Right lobe of liver (tissue), 6 donors: Measurements from ENCODE around the gene SERPINB5. TPM values are rescaled to one million over a fixed set of nuclear protein-coding genes. Genes with fewer than 3 reads are reported as not detected.
A peak's percentile ranks its signal among the peaks of the same experiment; 100 is the strongest.

Source experiments
- ATAC-seq, 4 donors: fragments of 200-7000 bp; cut with Tn5 transposase; one replicate each; pipeline ENCODE4 v1.9.1; 2020; ENCODE audit warnings: mild to moderate bottlenecking in 4 of 4, moderate library complexity in 4 of 4
- DNase-seq, 3 donors: peaks; one replicate each; pipeline ENCODE4 v3.0.0-alpha.2; 2020
- H3K27ac ChIP-seq, 3 donors: fragments of 200-600 bp; one replicate each; pipeline ENCODE4 v1.8.0; 2022
- H3K27me3 ChIP-seq, 2 donors: fragments of 200-600 bp; one replicate each; pipeline ENCODE4 v1.8.0; 2022
- H3K36me3 ChIP-seq, 4 donors: fragments of 200-600 bp; sonication (generic) in 1 of 4; one replicate each; pipeline versions ENCODE4 v1.5.1 to v1.8.0; 2017 to 2022; ENCODE audit warnings: control low read depth in 1 of 4
- H3K4me1 ChIP-seq, 4 donors: fragments of 200-600 bp; sonication (generic) in 1 of 4; one replicate each; pipeline versions ENCODE4 v1.5.1 to v1.8.0; 2017 to 2022; ENCODE audit warnings: control low read depth in 1 of 4
- H3K4me3 ChIP-seq, 3 donors: fragments of 200-600 bp; one replicate each; pipeline ENCODE4 v1.8.0; 2022
- H3K9me3 ChIP-seq, 4 donors: fragments of 200-600 bp; sonication (generic) in 1 of 4; one replicate each; pipeline versions ENCODE4 v1.5.1 to v1.8.0; 2017 to 2022; ENCODE audit warnings: control low read depth in 1 of 4
- CTCF ChIP-seq, 4 donors: fragments of 200-600 bp in 3 of 4; fragments of 450-650 bp in 1 of 4; IDR thresholded peaks; one replicate each; pipeline versions ENCODE4 v1.5.1 to v1.8.0; 2016 to 2022; ENCODE audit warnings: antibody characterized with exemption in 4 of 4, mild to moderate bottlenecking in 2 of 4
- POLR2A ChIP-seq: fragments of 450-650 bp; IDR thresholded peaks from one replicate; pipeline ENCODE4 v1.6.1; 2017; ENCODE audit warnings: antibody characterized with exemption, mild to moderate bottlenecking
- WGBS: methylation state at CpG from one replicate; pipeline ENCODE4 v1.1.6; 2018; ENCODE audit warnings: low coverage, low lambda C conversion rate; ENCODE audit not compliant: insufficient coverage; ENCODE audit errors: missing lambda C conversion rate; 5-methylcytosine and 5-hydroxymethylcytosine counted together
- intact Hi-C, 2 donors: fragments of 100-400 bp; cut with DNase I; formaldehyde crosslinking; loops; one replicate each; pipeline versions ENCODE4 v1.11.2 to v1.14.1; 2022
- total RNA-seq, 6 experiments: library from RNA; depleted of rRNA in 2 of 6; stranded (reverse); fragments of >200 nt in 2 of 6; fragmentation: NEBNext Ultra II Directional in 3 of 6; extraction: Animal tissue kit (Norgen Biotek cat#: 25700) in 3 of 6; gene quantifications; one replicate each; pipeline versions ENCODE4 v1.1.0 to v1.2.4, GENCODE V29; 2016 to 2023
- donor health status: DM: no; HTN: yes; CAD: no.
- donor health status: DM: no; HTN: no; CAD: no.
- donor health status: DM: no; HTN: no; CAD: no.
- donor health status: DM: no; HTN: yes; CAD: no.
- donor health status: DM: no; HTN: yes; CAD: no.

Gene SERPINB5
- total RNA-seq, 6 experiments from 2014 or later = not detected

- no peak overlapping the region for H3K4me3 ChIP-seq
- DNase-seq (no peak), ATAC-seq (no peak)
- intact Hi-C loops = no loop called here
- H3K36me3 ChIP-seq = no peaks in the 10 kb centered on the region
- no peak overlapping the region for H3K27ac ChIP-seq
- TF ChIP-seq CTCF (IDR thresholded peaks at IDR 0.05) = no peak
- no peak for TF ChIP-seq POLR2A
- H3K4me1 ChIP-seq = peaks cover 0 to 14% (median 5%) of the 10 kb centered on the region in 4 donors
- H3K27me3 ChIP-seq = no peaks in the 10 kb centered on the region
- no peaks in the 10 kb centered on the region for H3K9me3 ChIP-seq
- WGBS = 61% methylated on average over 5 of the region's 5 CpGs
These were observed 3.1 kb downstream of the SERPINB5 start for GRCh38 chr18:63479826-63480225.

- intact Hi-C loops = no loop called here
- no peak for TF ChIP-seq CTCF (IDR thresholded peaks at IDR 0.05)
- no peak for TF ChIP-seq POLR2A
- Histone ChIP-seq H3K27me3 (no peaks in the 10 kb centered on the region), H3K9me3 (no peaks in the 10 kb centered on the region), H3K36me3 (no peaks in the 10 kb centered on the region), H3K27ac (peak overlapping the region in 1 of 3 donors; percentile 42), H3K4me3 (no peak overlapping the region), H3K4me1 (peaks cover 0 to 14% (median 5%) of the 10 kb centered on the region in 4 donors)
- ATAC-seq = peak; percentile 91 to 96 (median 96)
- WGBS = 23% methylated on average over 1 of the region's 1 CpG
- DNase-seq = peak in 1 of 3 donors; percentile 65
These were observed 3.7 kb downstream of the SERPINB5 start for GRCh38 chr18:63480476-63480875.

- Histone ChIP-seq H3K36me3 (no peaks in the 10 kb centered on the region), H3K27me3 (no peaks in the 10 kb centered on the region), H3K4me1 (peaks cover 0 to 14% (median 5%) of the 10 kb centered on the region in 4 donors), H3K27ac (peak overlapping the region in 1 of 3 donors; percentile 42), H3K4me3 (no peak overlapping the region), H3K9me3 (no peaks in the 10 kb centered on the region)
- no peak for TF ChIP-seq CTCF (IDR thresholded peaks at IDR 0.05)
- no peak for TF ChIP-seq POLR2A
- no peak for DNase-seq
- WGBS = 57% methylated on average over 2 of the region's 2 CpGs
- intact Hi-C loops = no loop called here
- peak; percentile 17 to 58 (median 46) for ATAC-seq
These were observed 4.2 kb downstream of the SERPINB5 start for GRCh38 chr18:63480915-63481314.

GRCh38 chr18:63487676-63488075 lies 10.9 kb downstream of the SERPINB5 start:
- intact Hi-C loops = no loop called here
- H3K27me3 ChIP-seq = no peaks in the 10 kb centered on the region

More at GRCh38 chr18:63487676-63488075, 10.9 kb downstream of the SERPINB5 start:
- Histone ChIP-seq H3K4me3 (no peak overlapping the region), H3K27ac (no peak overlapping the region), H3K4me1 (no peaks in the 10 kb centered on the region), H3K36me3 (no peaks in the 10 kb centered on the region), H3K9me3 (no peaks in the 10 kb centered on the region)
- TF ChIP-seq POLR2A = no peak
- no peak for TF ChIP-seq CTCF (IDR thresholded peaks at IDR 0.05)
- DNase-seq (no peak), ATAC-seq (no peak)
- WGBS = 25% methylated on average over 2 of the region's 2 CpGs
